Osteocyte (in vitro differentiated cells): Measurements from ENCODE around the gene ZNF263. TPM values are rescaled to one million over a fixed set of nuclear protein-coding genes. Genes with fewer than 3 reads are reported as not detected.

ENCODE experiments used
- DNase-seq: peaks from one replicate; pipeline ENCODE4 v3.0.0; 2021; ENCODE audit warnings: mixed read lengths; ENCODE audit not compliant: unreplicated experiment; ENCODE audit errors: extremely low spot score
- H3K27ac Mint-ChIP-seq: one replicate; pipeline ENCODE4 v1.8.0; 2021; ENCODE audit warnings: mild to moderate bottlenecking, mixed read lengths; ENCODE audit not compliant: unreplicated experiment
- H3K27me3 Mint-ChIP-seq: one replicate; pipeline ENCODE4 v1.8.0; 2021; ENCODE audit warnings: mixed read lengths; ENCODE audit not compliant: unreplicated experiment
- H3K36me3 Mint-ChIP-seq: one replicate; pipeline ENCODE4 v1.8.0; 2021; ENCODE audit warnings: mixed read lengths; ENCODE audit not compliant: unreplicated experiment
- H3K4me1 Mint-ChIP-seq: one replicate; pipeline ENCODE4 v1.8.0; 2021; ENCODE audit warnings: mixed read lengths; ENCODE audit not compliant: unreplicated experiment
- H3K4me3 Mint-ChIP-seq: one replicate; pipeline ENCODE4 v1.8.0; 2021; ENCODE audit warnings: mild to moderate bottlenecking, moderate library complexity, mixed read lengths; ENCODE audit not compliant: unreplicated experiment
- H3K9me3 Mint-ChIP-seq: one replicate; pipeline ENCODE4 v1.8.0; 2021; ENCODE audit warnings: mixed read lengths; ENCODE audit not compliant: unreplicated experiment
- total RNA-seq: library from RNA; stranded (reverse); gene quantifications from 2 replicates; pipeline ENCODE4 v1.2.1, GENCODE V29; 2021
- TF ChIP-seq, protein P1 (sequence below): fragments of 200-600 bp; sonication (generic); IDR thresholded peaks from 2 replicates; pipeline ENCODE4 v1.5.0; 2021; ENCODE audit warnings: antibody characterized with exemption, mild to moderate bottlenecking, moderate library complexity

The ZNF263 gene
- total RNA-seq, 1 donor from 2014 or later, result 33.2 TPM

DNA sequence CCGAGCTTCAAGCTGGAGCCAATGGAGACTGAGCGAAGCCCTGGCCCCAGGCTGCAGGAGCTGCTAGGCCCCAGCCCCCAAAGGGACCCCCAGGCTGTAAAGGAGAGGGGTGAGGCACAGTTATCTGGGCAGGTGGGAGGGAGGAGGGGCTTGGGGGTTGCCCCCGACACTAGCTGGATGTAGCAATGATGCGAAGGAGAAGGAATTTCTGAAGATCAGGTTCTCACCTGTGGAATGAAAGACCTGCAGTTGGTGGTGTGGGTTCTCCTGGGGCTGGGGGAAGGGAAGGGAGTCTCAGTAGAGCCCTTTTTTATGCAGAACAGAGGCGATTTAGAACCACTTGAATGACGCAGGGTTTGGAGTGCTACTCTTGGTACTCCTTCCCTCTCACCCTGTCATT lies 1.8 kb downstream of the ZNF263 start:
- Mint-ChIP-seq H3K27ac (no peak overlapping the region), H3K9me3 (peaks cover 18% of the 10 kb centered on the region), H3K4me3 (peak overlapping the region; percentile 94), H3K4me1 (peaks cover 21% of the 10 kb centered on the region), H3K27me3 (no peaks in the 10 kb centered on the region), H3K36me3 (peaks cover 42% of the 10 kb centered on the region)
- TF ChIP-seq, protein P1, sequence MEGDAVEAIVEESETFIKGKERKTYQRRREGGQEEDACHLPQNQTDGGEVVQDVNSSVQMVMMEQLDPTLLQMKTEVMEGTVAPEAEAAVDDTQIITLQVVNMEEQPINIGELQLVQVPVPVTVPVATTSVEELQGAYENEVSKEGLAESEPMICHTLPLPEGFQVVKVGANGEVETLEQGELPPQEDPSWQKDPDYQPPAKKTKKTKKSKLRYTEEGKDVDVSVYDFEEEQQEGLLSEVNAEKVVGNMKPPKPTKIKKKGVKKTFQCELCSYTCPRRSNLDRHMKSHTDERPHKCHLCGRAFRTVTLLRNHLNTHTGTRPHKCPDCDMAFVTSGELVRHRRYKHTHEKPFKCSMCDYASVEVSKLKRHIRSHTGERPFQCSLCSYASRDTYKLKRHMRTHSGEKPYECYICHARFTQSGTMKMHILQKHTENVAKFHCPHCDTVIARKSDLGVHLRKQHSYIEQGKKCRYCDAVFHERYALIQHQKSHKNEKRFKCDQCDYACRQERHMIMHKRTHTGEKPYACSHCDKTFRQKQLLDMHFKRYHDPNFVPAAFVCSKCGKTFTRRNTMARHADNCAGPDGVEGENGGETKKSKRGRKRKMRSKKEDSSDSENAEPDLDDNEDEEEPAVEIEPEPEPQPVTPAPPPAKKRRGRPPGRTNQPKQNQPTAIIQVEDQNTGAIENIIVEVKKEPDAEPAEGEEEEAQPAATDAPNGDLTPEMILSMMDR, result no peak
- no peak for DNase-seq

DNA sequence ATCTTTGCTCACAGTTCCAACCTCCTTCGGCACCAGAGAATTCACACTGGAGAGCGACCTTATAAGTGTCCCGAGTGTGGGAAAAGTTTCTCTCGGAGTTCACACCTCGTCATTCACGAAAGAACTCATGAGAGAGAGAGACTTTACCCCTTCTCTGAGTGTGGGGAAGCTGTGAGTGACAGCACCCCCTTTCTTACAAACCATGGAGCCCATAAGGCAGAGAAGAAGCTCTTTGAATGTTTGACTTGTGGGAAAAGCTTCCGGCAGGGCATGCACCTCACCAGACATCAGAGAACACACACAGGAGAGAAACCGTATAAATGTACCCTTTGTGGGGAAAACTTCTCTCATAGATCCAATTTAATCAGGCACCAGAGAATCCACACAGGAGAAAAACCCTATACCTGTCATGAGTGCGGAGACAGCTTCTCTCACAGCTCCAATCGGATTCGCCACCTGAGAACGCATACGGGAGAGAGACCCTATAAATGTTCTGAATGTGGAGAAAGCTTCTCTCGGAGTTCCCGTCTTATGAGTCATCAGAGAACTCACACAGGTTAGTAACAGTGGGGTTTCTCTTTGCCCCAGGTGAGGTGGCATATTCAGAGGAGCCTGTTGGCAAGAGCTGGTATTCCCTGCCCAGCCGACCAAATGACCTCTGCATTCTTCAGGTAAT lies 6.8 kb downstream of the ZNF263 start:
- Mint-ChIP-seq H3K9me3 (peaks cover 46% of the 10 kb centered on the region), H3K27me3 (no peaks in the 10 kb centered on the region), H3K4me3 (no peak overlapping the region), H3K27ac (no peak overlapping the region), H3K4me1 (peaks cover 2% of the 10 kb centered on the region), H3K36me3 (peaks cover 80% of the 10 kb centered on the region)
- TF ChIP-seq, protein P1, result no peak
- no peak for DNase-seq

DNA sequence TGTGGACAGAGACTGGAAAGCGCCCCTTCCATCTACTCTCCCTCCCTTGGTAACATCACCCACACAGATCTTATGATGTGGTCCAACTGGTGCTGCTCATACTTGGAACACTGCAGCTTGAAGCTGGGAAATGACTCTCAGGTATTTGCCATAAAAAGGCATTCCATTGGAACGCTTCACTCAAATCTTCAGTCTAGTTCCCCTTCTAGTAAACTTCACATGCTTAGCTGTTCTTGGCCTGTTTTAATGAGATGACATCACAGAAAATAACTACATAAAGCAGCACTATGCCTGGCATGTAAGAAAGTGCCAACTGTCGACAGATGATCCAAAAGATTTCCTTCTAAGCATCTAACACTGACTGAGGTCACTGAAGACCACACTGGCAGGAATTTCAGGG lies 9.3 kb downstream of the ZNF263 start:
- Mint-ChIP-seq H3K4me1 (no peaks in the 10 kb centered on the region), H3K36me3 (peaks cover 74% of the 10 kb centered on the region), H3K27ac (no peak overlapping the region), H3K9me3 (peaks cover 41% of the 10 kb centered on the region), H3K4me3 (no peak overlapping the region), H3K27me3 (no peaks in the 10 kb centered on the region)
- no peak for DNase-seq
- TF ChIP-seq, protein P1, result no peak

DNA sequence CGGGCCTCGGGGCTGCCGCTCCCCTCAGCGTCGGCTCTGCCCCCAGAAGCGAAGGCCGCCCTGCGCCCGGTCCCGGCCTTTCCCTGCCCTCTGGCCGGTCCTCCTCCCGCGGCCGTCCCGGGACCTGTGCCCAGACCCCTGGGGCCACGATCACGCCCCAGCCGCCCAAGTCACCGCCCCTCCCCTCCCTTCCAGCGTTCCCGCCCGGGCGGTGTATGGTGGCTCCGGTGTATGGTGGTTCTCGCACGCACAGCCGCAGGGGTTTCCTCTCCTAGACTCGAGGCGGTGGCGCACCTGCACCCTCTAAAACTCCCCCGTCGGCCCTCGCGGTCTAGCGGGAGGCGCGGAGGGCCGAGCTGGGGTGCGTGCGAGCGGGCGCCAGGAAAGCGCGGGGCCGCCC lies 11.9 kb downstream of the ZNF263 start:
- Mint-ChIP-seq H3K27me3 (no peaks in the 10 kb centered on the region), H3K4me1 (no peaks in the 10 kb centered on the region), H3K36me3 (peaks cover 76% of the 10 kb centered on the region), H3K27ac (no peak overlapping the region), H3K4me3 (no peak overlapping the region), H3K9me3 (peaks cover 59% of the 10 kb centered on the region)
- no peak for DNase-seq
- TF ChIP-seq, protein P1, result no peak

DNA sequence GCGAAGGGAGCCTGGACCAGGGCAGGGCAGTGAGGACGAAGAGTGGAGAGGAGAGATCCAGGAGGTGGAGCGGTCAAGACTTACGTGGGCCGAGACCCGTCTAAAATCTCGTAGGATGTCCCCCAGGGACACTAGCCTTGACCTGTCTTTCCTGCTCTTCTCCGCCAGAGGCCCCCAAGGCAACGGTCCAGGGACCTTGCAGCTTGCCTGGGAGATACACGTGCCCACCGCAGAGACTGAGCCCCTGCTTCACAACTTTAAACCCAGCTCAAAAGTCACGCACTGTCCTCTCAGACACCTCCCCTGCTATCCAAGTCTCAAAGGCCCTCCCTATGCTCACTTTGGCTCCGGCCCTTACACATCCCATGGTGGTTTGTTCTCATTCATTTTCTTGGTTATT lies 12.5 kb downstream of the ZNF263 start:
- Mint-ChIP-seq H3K4me1 (no peaks in the 10 kb centered on the region), H3K9me3 (peaks cover 64% of the 10 kb centered on the region), H3K27ac (no peak overlapping the region), H3K36me3 (peaks cover 76% of the 10 kb centered on the region), H3K27me3 (no peaks in the 10 kb centered on the region), H3K4me3 (no peak overlapping the region)
- no peak for DNase-seq
- TF ChIP-seq, protein P1, result no peak
